Measurements from ENCODE around the gene MAN1C1.
"Not testable (repeated sequence)": the region's sequence is repeated elsewhere in the genome, so short reads cannot be mapped to it uniquely, and the experiment has no call there.

DNA sequence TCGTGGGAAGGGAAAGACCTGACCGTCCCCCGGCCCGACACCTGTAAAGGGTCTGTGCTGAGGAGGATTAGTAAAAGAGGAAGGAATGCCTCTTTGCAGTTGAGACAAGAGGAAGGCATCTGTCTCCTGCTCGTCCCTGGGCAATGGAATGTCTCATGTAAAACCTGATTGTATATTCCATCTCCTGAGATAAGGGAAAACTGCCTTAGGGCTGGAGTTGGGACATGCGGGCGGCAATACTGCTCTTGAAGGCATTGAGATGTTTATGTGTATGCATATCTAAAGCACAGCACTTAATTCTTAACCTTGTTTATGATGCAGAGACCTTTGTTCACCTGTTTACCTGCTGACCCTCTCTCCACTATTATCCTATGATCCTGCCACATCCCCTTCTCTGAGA is 28.4 kb upstream of the MAN1C1 start:
- TF ChIP-seq, protein P1, sequence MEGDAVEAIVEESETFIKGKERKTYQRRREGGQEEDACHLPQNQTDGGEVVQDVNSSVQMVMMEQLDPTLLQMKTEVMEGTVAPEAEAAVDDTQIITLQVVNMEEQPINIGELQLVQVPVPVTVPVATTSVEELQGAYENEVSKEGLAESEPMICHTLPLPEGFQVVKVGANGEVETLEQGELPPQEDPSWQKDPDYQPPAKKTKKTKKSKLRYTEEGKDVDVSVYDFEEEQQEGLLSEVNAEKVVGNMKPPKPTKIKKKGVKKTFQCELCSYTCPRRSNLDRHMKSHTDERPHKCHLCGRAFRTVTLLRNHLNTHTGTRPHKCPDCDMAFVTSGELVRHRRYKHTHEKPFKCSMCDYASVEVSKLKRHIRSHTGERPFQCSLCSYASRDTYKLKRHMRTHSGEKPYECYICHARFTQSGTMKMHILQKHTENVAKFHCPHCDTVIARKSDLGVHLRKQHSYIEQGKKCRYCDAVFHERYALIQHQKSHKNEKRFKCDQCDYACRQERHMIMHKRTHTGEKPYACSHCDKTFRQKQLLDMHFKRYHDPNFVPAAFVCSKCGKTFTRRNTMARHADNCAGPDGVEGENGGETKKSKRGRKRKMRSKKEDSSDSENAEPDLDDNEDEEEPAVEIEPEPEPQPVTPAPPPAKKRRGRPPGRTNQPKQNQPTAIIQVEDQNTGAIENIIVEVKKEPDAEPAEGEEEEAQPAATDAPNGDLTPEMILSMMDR (IDR thresholded peaks at IDR 0.05) = not testable (repeated sequence)
- not testable (repeated sequence) for TF ChIP-seq EP300, POLR2AphosphoS5, POLR2A (IDR thresholded peaks at IDR 0.05)

All from sigmoid colon (tissue), 4 donors.